ENCODE measurements around the gene CBX8.

DNA sequence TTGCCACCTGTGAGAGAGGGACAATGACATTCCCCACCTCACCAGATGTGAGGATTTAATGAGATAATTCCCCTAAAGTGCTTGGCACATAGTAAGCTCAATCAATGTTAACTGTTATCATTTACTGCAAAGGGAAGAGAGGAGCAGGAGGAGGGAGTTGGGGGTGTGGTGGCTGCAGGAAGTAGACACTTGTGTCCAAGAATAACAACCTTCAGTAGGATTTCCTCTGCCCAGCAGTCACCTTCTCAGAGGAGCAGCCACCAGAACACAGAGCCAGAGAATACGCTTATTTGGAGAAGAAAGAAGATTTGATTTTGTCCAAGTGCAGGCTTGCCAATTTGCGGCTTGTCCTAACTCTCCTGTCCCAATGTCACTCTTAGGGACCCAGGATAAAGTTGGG, 32.1 kb upstream of the CBX8 start:
- TF ChIP-seq, protein P1, sequence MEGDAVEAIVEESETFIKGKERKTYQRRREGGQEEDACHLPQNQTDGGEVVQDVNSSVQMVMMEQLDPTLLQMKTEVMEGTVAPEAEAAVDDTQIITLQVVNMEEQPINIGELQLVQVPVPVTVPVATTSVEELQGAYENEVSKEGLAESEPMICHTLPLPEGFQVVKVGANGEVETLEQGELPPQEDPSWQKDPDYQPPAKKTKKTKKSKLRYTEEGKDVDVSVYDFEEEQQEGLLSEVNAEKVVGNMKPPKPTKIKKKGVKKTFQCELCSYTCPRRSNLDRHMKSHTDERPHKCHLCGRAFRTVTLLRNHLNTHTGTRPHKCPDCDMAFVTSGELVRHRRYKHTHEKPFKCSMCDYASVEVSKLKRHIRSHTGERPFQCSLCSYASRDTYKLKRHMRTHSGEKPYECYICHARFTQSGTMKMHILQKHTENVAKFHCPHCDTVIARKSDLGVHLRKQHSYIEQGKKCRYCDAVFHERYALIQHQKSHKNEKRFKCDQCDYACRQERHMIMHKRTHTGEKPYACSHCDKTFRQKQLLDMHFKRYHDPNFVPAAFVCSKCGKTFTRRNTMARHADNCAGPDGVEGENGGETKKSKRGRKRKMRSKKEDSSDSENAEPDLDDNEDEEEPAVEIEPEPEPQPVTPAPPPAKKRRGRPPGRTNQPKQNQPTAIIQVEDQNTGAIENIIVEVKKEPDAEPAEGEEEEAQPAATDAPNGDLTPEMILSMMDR (IDR thresholded peaks at IDR 0.05; ENCODE audit: low read depth, low read length): no peak
- TF ChIP-seq POLR2A (IDR thresholded peaks at IDR 0.05; ENCODE audit: extremely low read depth, insufficient read length): no peak
- TF ChIP-seq, protein P2, sequence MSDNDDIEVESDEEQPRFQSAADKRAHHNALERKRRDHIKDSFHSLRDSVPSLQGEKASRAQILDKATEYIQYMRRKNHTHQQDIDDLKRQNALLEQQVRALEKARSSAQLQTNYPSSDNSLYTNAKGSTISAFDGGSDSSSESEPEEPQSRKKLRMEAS (IDR thresholded peaks at IDR 0.05; ENCODE audit: low read depth, low read length): no peak
- TF ChIP-seq MYC (IDR thresholded peaks at IDR 0.05; ENCODE audit: low read depth, low read length): no peak
